IMR-90 (cell line): ENCODE measurements around the gene ATRN. TPM values are rescaled to one million over a fixed set of nuclear protein-coding genes. Genes with fewer than 3 reads are reported as not detected.

Experiments
- ATAC-seq: fragments of 200-7000 bp; cut with Tn5 transposase; 2 replicates; pipeline ENCODE4 v1.9.1; 2020; ENCODE audit warnings: low read depth, mild to moderate bottlenecking, moderate library complexity
- BruUV-seq: library from RNA; stranded (reverse); fragments of 400-500 nt; replicated peaks from 2 replicates; lab custom pipeline; 2021; lab: Mats Ljungman, UMichigan
- CTCF ChIA-PET: fragments of 300-600 bp; formaldehyde crosslinking; extraction: SDS; loops from one replicate; lab custom pipeline; 2021; ENCODE audit warnings: antibody characterized with exemption; lab: Yijun Ruan, JAX
- POLR2A ChIA-PET: fragments of 300-600 bp; sonication (Branson Sonifier 250); formaldehyde crosslinking; loops from one replicate; lab custom pipeline; 2022; ENCODE audit warnings: antibody characterized with exemption; ENCODE audit not compliant: unreplicated experiment; lab: Charles Lee
- DNase-seq: peaks from one replicate; pipeline ENCODE4 v3.0.0; 2013
- H2AFZ ChIP-seq: replicated peaks from 2 replicates; pipeline ENCODE3; 2013; ENCODE audit warnings: low read length, mild to moderate bottlenecking; ENCODE audit not compliant: poor library complexity
- H2AK5ac ChIP-seq: 2 replicates; pipeline ENCODE4 v1.6.1; 2013; ENCODE audit warnings: low read depth, low read length, inconsistent platforms
- H2AK9ac ChIP-seq: replicated peaks from 2 replicates; pipeline ENCODE3; 2013; ENCODE audit warnings: mild to moderate bottlenecking, low read depth, low read length, moderate library complexity; ENCODE audit not compliant: poor library complexity
- H2BK120ac ChIP-seq: 2 replicates; pipeline ENCODE4 v1.6.1; 2013; ENCODE audit warnings: low read depth, low read length, inconsistent platforms
- H2BK15ac ChIP-seq: 3 replicates; pipeline ENCODE4 v1.6.1; 2013; ENCODE audit warnings: low read depth, low read length, inconsistent platforms
- H2BK20ac ChIP-seq: 2 replicates; pipeline ENCODE4 v1.6.1; 2013; ENCODE audit warnings: low read depth, mild to moderate bottlenecking, inconsistent platforms, low read length, moderate library complexity
- H2BK5ac ChIP-seq: 2 replicates; pipeline ENCODE4 v1.6.1; 2013; ENCODE audit warnings: mild to moderate bottlenecking, low read depth, low read length, inconsistent platforms; ENCODE audit not compliant: poor library complexity, severe bottlenecking
- H3K14ac ChIP-seq: replicated peaks from 2 replicates; pipeline ENCODE4 v1.6.1; 2013; ENCODE audit warnings: low read depth, low read length, inconsistent platforms
- H3K18ac ChIP-seq: 2 replicates; pipeline ENCODE4 v1.6.1; 2013; ENCODE audit warnings: low read depth, low read length, control low read depth
- H3K23ac ChIP-seq: 2 replicates; pipeline ENCODE4 v1.6.1; 2013; ENCODE audit warnings: low read depth, low read length, inconsistent platforms
- H3K27ac ChIP-seq: 2 replicates; pipeline ENCODE4 v1.5.1; 2013; ENCODE audit warnings: mild to moderate bottlenecking, control low read depth, low read length; ENCODE audit not compliant: insufficient read depth
- H3K27me3 ChIP-seq: 2 replicates; pipeline ENCODE4 v1.6.1; 2013; ENCODE audit warnings: low read length; ENCODE audit not compliant: control insufficient read depth, insufficient read depth
- H3K36me3 ChIP-seq: 2 replicates; pipeline ENCODE4 v1.6.1; 2013; ENCODE audit warnings: low read length, mixed read lengths; ENCODE audit not compliant: control insufficient read depth, insufficient read depth
- H3K4ac ChIP-seq: 2 replicates; pipeline ENCODE4 v1.6.1; 2013; ENCODE audit warnings: low read depth, low read length, inconsistent platforms
- H3K4me1 ChIP-seq: 2 replicates; pipeline ENCODE4 v1.6.1; 2013; ENCODE audit warnings: low read length, mixed read lengths; ENCODE audit not compliant: control insufficient read depth, insufficient read depth
- H3K4me2 ChIP-seq: 2 replicates; pipeline ENCODE4 v1.6.1; 2013; ENCODE audit warnings: low read depth, mild to moderate bottlenecking, control low read depth, low read length, moderate library complexity
- H3K4me3 ChIP-seq: 2 replicates; pipeline ENCODE4 v1.5.1; 2013; ENCODE audit warnings: low read depth, mild to moderate bottlenecking, control low read depth, low read length, moderate library complexity; ENCODE audit not compliant: insufficient read depth
- H3K56ac ChIP-seq: 2 replicates; pipeline ENCODE4 v1.6.1; 2013; ENCODE audit warnings: low read length, inconsistent platforms; ENCODE audit not compliant: insufficient read depth; ENCODE audit errors: extremely low read depth
- H3K79me1 ChIP-seq, 2 experiments: 2 replicates each; pipeline ENCODE4 v1.6.1; 2013; ENCODE audit warnings: low read length in 2 of 2, inconsistent platforms in 1 of 2, low read depth in 1 of 2
- H3K9ac ChIP-seq: 2 replicates; pipeline ENCODE4 v1.6.1; 2013; ENCODE audit warnings: low read depth, low read length, control low read depth
- H3K9me1 ChIP-seq: 2 replicates; pipeline ENCODE4 v1.6.1; 2013; ENCODE audit warnings: low read length, inconsistent platforms; ENCODE audit not compliant: insufficient read depth
- H3K9me3 ChIP-seq: 2 replicates; pipeline ENCODE4 v1.6.1; 2013; ENCODE audit warnings: low read length; ENCODE audit not compliant: control insufficient read depth, insufficient read depth
- H4K20me1 ChIP-seq: 2 replicates; pipeline ENCODE4 v1.6.1; 2013; ENCODE audit warnings: low read length, inconsistent platforms; ENCODE audit not compliant: insufficient read depth
- H4K5ac ChIP-seq: 2 replicates; pipeline ENCODE4 v1.6.1; 2013; ENCODE audit warnings: mild to moderate bottlenecking, low read depth, low read length, control low read depth
- H4K8ac ChIP-seq, 2 experiments: 2 replicates each; pipeline ENCODE4 v1.6.1; 2013; ENCODE audit warnings: low read depth in 2 of 2, low read length in 2 of 2, control low read depth in 1 of 2, inconsistent platforms in 1 of 2
- H4K91ac ChIP-seq: 2 replicates; pipeline ENCODE4 v1.6.1; 2013; ENCODE audit warnings: low read depth, low read length, inconsistent platforms; ENCODE audit not compliant: insufficient read depth
- CEBPB ChIP-seq: IDR thresholded peaks from 2 replicates; pipeline ENCODE4 v1.6.1; 2012; ENCODE audit warnings: low read depth, low read length, improper control_type of control experiment
- CHD1 ChIP-seq: IDR thresholded peaks from 2 replicates; pipeline ENCODE4 v1.6.1; 2012; ENCODE audit warnings: low read depth, low read length, improper control_type of control experiment
- CTCF ChIP-seq: conservative IDR thresholded peaks from 2 replicates; pipeline ENCODE4 v1.5.1; 2012; ENCODE audit warnings: mild to moderate bottlenecking, low read depth, low read length, improper control_type of control experiment
- FOS ChIP-seq: fragments of 150-350 bp; IDR thresholded peaks from 2 replicates; pipeline ENCODE4 v1.6.1; 2016; ENCODE audit warnings: low read depth, low read length
- MAFK ChIP-seq: IDR thresholded peaks from 2 replicates; pipeline ENCODE4 v1.6.1; 2012; ENCODE audit warnings: low read depth, low read length, improper control_type of control experiment
- MAZ ChIP-seq: IDR thresholded peaks from 2 replicates; pipeline ENCODE4 v1.6.1; 2012; ENCODE audit warnings: low read depth, mild to moderate bottlenecking, low read length, improper control_type of control experiment, moderate library complexity, borderline replicate concordance
- MXI1 ChIP-seq: IDR thresholded peaks from 2 replicates; pipeline ENCODE4 v1.6.1; 2012; ENCODE audit warnings: low read depth, mild to moderate bottlenecking, low read length, moderate library complexity, borderline replicate concordance
- NFE2L2 ChIP-seq: fragments of 150-350 bp; IDR thresholded peaks from 2 replicates; pipeline ENCODE4 v1.6.1; 2016; ENCODE audit warnings: low read depth, mild to moderate bottlenecking, low read length
- POLR2A ChIP-seq: IDR thresholded peaks from 2 replicates; pipeline ENCODE4 v1.6.1; 2012; ENCODE audit warnings: mild to moderate bottlenecking, low read depth, low read length
- RAD21 ChIP-seq: IDR thresholded peaks from 2 replicates; pipeline ENCODE4 v1.6.1; 2012; ENCODE audit warnings: low read length, improper control_type of control experiment
- RCOR1 ChIP-seq: IDR thresholded peaks from 2 replicates; pipeline ENCODE4 v1.6.1; 2012; ENCODE audit warnings: mild to moderate bottlenecking, low read length, improper control_type of control experiment; ENCODE audit not compliant: insufficient replicate concordance
- RFX5 ChIP-seq: IDR thresholded peaks from 2 replicates; pipeline ENCODE4 v1.8.0; 2012; ENCODE audit warnings: low read depth, mild to moderate bottlenecking, low read length, moderate library complexity
- SMC3 ChIP-seq: fragments of 150-350 bp; IDR thresholded peaks from 2 replicates; pipeline ENCODE4 v1.6.1; 2016; ENCODE audit warnings: low read depth, mild to moderate bottlenecking, antibody characterized with exemption, low read length, moderate library complexity
- WGBS, 2 experiments: methylation state at CpG; one replicate each; pipeline versions ENCODE4 v1.1.5 to v1.1.7; 2013; ENCODE audit warnings: missing lambda C conversion rate in 2 of 2; ENCODE audit not compliant: insufficient read length in 1 of 2; ENCODE audit errors: extremely low coverage in 2 of 2; 5-methylcytosine and 5-hydroxymethylcytosine counted together
- dilution Hi-C: fragments of 300-500 bp; cut with HindIII; formaldehyde crosslinking; loops from one replicate; pipeline ENCODE4 v1.14.3; 2018; ENCODE audit warnings: low sequenced_read_pairs; ENCODE audit not compliant: unreplicated experiment
- in situ Hi-C: fragments of 300-500 bp; cut with MboI; formaldehyde crosslinking; loops from 3 replicates; pipeline ENCODE4 v1.14.3; 2019; ENCODE audit warnings: low sequenced_read_pairs, inconsistent platforms, mixed read lengths
- intact Hi-C: fragments of 100-400 bp; cut with micrococcal nuclease; formaldehyde crosslinking; loops from 2 replicates; pipeline ENCODE4 v1.10.0; 2022
- polyA plus RNA-seq, 3 experiments: library from polyadenylated mRNA; depleted of rRNA; stranded (reverse); fragments of >200 nt; gene quantifications; 2 replicates each; pipeline ENCODE4 v1.2.3, GENCODE V29; 2012; ENCODE audit warnings: low replicate concordance in 1 of 3
- total RNA-seq: library from RNA; depleted of rRNA; stranded (reverse); fragments of >200 nt; gene quantifications from 2 replicates; pipeline ENCODE4 v1.2.3, GENCODE V29; 2012
- TF ChIP-seq, protein P1 (sequence below): fragments of 150-350 bp; IDR thresholded peaks from 2 replicates; pipeline ENCODE4 v1.6.1; 2016; ENCODE audit warnings: low read depth, mild to moderate bottlenecking, low read length, moderate library complexity, borderline replicate concordance

ATRN gene
- total and polyA plus RNA-seq, 2 of the 4 experiments (the other 2 are of a cell fraction), result 32.3 to 46.2 TPM

- no peak for TF ChIP-seq SMC3
- TF ChIP-seq MAFK, result no peak
Measured at GRCh38 chr20:3652676-3653596, 182.1 kb downstream of the ATRN start (continued).

DNA sequence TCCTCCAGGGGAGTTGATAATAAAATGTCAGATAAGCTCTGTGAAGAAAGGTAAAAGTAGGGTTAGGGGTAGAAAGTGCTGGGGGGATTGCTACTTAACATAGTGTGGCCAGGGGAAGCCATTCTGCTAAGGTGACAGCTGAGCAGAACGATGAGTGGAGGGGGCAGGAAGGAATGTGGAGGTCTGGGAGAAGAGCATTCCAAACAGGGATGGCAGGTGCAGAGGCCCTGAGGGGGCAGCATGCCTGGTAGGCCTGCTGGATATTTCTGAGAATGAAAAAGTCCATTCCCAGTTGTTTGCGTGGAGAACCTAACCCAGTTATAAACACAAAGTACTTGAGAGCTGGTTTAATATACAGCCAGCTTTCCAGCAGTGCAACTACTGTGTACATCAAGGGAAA, 183.1 kb downstream of the ATRN start:
- H3K14ac ChIP-seq, result no peak overlapping the region
- intact Hi-C loops, result no loop called here
- no peaks in the 10 kb centered on the region for H4K20me1 ChIP-seq
- no peak overlapping the region for H3K9ac ChIP-seq
- H3K79me1 ChIP-seq, result no peaks in the 10 kb centered on the region
- no peak overlapping the region for H2BK120ac ChIP-seq
- H3K9me1 ChIP-seq, result peaks cover 7% of the 10 kb centered on the region; the same call in 1 of the 2 replicates
- H3K27me3 ChIP-seq, result peaks cover 14% of the 10 kb centered on the region
- H3K4me1 ChIP-seq, result no peaks in the 10 kb centered on the region
- in situ Hi-C loops, result no loop called here
- H4K8ac ChIP-seq, result no peak overlapping the region
- no peak for DNase-seq
- no peak overlapping the region for H2BK20ac ChIP-seq
- no peak overlapping the region for H2AK5ac ChIP-seq
- H3K4me2 ChIP-seq, result no peak overlapping the region
- no peak overlapping the region for H3K23ac ChIP-seq
- H3K36me3 ChIP-seq, result no peaks in the 10 kb centered on the region; the same call in 1 of the 2 replicates
- ChIA-PET CTCF (no interaction called here), POLR2A (no interaction called here)
- ATAC-seq, result 0 out of 2 replicates have a peak, but pooled peaks have one; percentile 25
- H3K4me3 ChIP-seq, result no peak overlapping the region
- no peak overlapping the region for H3K18ac ChIP-seq
- no TSS peak for BruUV-seq
- H3K9me3 ChIP-seq, result peaks cover 5% of the 10 kb centered on the region; the same call in 1 of the 2 replicates
- H2BK15ac ChIP-seq, result no peak overlapping the region
- no peak overlapping the region for H4K5ac ChIP-seq
- no peak overlapping the region for H3K27ac ChIP-seq
- no peak overlapping the region for H3K56ac ChIP-seq
- no peak overlapping the region for H2BK5ac ChIP-seq
- H4K91ac ChIP-seq, result no peak overlapping the region
- H2AFZ ChIP-seq, result no peak overlapping the region
- dilution Hi-C loops, result no loop called here
- no CpG with 5 or more reads among the region's 2 CpGs for WGBS, 2 experiments
- no peak overlapping the region for H3K4ac ChIP-seq
- no peak overlapping the region for H2AK9ac ChIP-seq
- TF ChIP-seq NFE2L2 (no peak), MAZ (no peak), FOS (no peak), CTCF (no peak), CEBPB (no peak), RCOR1 (no peak), CHD1 (no peak), RAD21 (no peak), MXI1 (no peak), SMC3 (no peak), POLR2A (no peak), RFX5 (no peak)
- TF ChIP-seq, protein P1, sequence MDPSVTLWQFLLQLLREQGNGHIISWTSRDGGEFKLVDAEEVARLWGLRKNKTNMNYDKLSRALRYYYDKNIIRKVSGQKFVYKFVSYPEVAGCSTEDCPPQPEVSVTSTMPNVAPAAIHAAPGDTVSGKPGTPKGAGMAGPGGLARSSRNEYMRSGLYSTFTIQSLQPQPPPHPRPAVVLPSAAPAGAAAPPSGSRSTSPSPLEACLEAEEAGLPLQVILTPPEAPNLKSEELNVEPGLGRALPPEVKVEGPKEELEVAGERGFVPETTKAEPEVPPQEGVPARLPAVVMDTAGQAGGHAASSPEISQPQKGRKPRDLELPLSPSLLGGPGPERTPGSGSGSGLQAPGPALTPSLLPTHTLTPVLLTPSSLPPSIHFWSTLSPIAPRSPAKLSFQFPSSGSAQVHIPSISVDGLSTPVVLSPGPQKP, result no peak
